Tracheal epithelial cell (primary cell): ENCODE measurements around the gene CRB3. TPM values are rescaled to one million over a fixed set of nuclear protein-coding genes. Genes with fewer than 3 reads are reported as not detected.

Source experiments
- total RNA-seq: library from RNA; depleted of rRNA; stranded (reverse); fragments of >200 nt; gene quantifications from 2 replicates; pipeline ENCODE4 v1.2.1, GENCODE V29; 2014

CRB3 gene
- 42.0 and 79.0 TPM in 2 replicates for total RNA-seq

GRCh38 chr19:6464070-6464873 lies at the start of gene CRB3:
CRB3 (plus strand) TSS chr19:6464271; CDS start chr19:6464702, 431 bp downstream.

GRCh38 chr19:6424195-6424938 lies 39.7 kb upstream of the CRB3 start, which contains the start of gene KHSRP:
KHSRP (minus strand) TSS chr19:6424811; CDS start chr19:6424701, 110 bp downstream.

GRCh38 chr19:6433663-6434062 lies 30.4 kb upstream of the CRB3 start, which contains the start of gene SLC25A41:
SLC25A41 (minus strand) TSS chr19:6433763; CDS start chr19:6433693, 70 bp downstream.

GRCh38 chr19:6459262-6460098 lies 4.6 kb upstream of the CRB3 start, which contains the start of gene SLC25A23:
SLC25A23 (minus strand) TSS chr19:6459792; CDS start chr19:6459628, 164 bp downstream.

GRCh38 chr19:6481541-6482342 lies 17.7 kb downstream of the CRB3 start, which contains the start of gene DENND1C:
DENND1C (minus strand) TSS chr19:6481787; CDS start chr19:6481695, 92 bp downstream.

GRCh38 chr19:6501740-6502648 lies 37.9 kb downstream of the CRB3 start, which contains the start of gene TUBB4A:
TUBB4A (minus strand) TSS chr19:6502309; CDS start chr19:6502212, 97 bp downstream.

Other genes starting within 250 kb of the CRB3 start
- gene MLLT1, start 184.3 kb upstream of the CRB3 start, total RNA-seq = 3.6 and 4.0 TPM in 2 replicates
- gene ACER1, start 130.7 kb upstream of the CRB3 start, total RNA-seq = not detected in 2 replicates
- 53.1 and 61.9 TPM in 2 replicates for gene CLPP, start 102.7 kb upstream of the CRB3 start, total RNA-seq
- 60.2 and 89.1 TPM in 2 replicates for gene ALKBH7, start 91.5 kb upstream of the CRB3 start, total RNA-seq
- 0.72 and 1.1 TPM in 2 replicates for gene PSPN, start 88.3 kb upstream of the CRB3 start, total RNA-seq
- 27.7 and 37.6 TPM in 2 replicates for gene GTF2F1, start 71.1 kb upstream of the CRB3 start, total RNA-seq
- gene KHSRP, start 39.5 kb upstream of the CRB3 start, total RNA-seq = 73.7 and 78.0 TPM in 2 replicates
- gene SLC25A41, start 30.5 kb upstream of the CRB3 start, total RNA-seq = 0.21 and 0.24 TPM in 2 replicates
- gene SLC25A23, start 4.5 kb upstream of the CRB3 start, total RNA-seq = 28.1 and 33.0 TPM in 2 replicates
- gene DENND1C, start 17.5 kb downstream of the CRB3 start, total RNA-seq = under 0.01 TPM in 1 of 2 replicates, not detected in the other
- gene TUBB4A, start 38.0 kb downstream of the CRB3 start, total RNA-seq = 1.9 TPM in 1 of 2 replicates, not detected in the other
- gene TNFSF9, start 66.8 kb downstream of the CRB3 start, total RNA-seq = 11.3 and 14.9 TPM in 2 replicates
- gene CD70, start 126.9 kb downstream of the CRB3 start, total RNA-seq = 25.8 TPM in 1 of 2 replicates, not detected in the other
- gene TNFSF14, start 205.9 kb downstream of the CRB3 start, total RNA-seq = under 0.01 TPM in 1 of 2 replicates, not detected in the other